Effector memory CD8-positive, alpha-beta T cell (primary cell): ENCODE measurements around the gene LYG2.
"Not testable (repeated sequence)": the region's sequence is repeated elsewhere in the genome, so short reads cannot be mapped to it uniquely, and the experiment has no call there.

Source experiments
- ATAC-seq: fragments of 150-1000 bp; cut with Tn5 transposase; replicated peaks from 2 replicates; pipeline ENCODE4 v1.10.0; 2021; ENCODE audit warnings: mild to moderate bottlenecking, moderate library complexity
- DNase-seq, 3 experiments: peaks; one replicate each; pipeline ENCODE4 v3.0.0; 2021
- H3K27ac Mint-ChIP-seq, 2 donors: one replicate each; pipeline ENCODE4 v1.8.0; 2022; ENCODE audit warnings: mild to moderate bottlenecking in 2 of 2, mixed read lengths in 2 of 2, moderate library complexity in 2 of 2
- H3K27me3 Mint-ChIP-seq, 2 donors: one replicate each; pipeline ENCODE4 v1.8.0; 2022; ENCODE audit warnings: mixed read lengths in 2 of 2
- H3K36me3 Mint-ChIP-seq: one replicate; pipeline ENCODE4 v1.8.0; 2022; ENCODE audit warnings: mild to moderate bottlenecking, moderate library complexity, mixed read lengths; ENCODE audit not compliant: insufficient read depth
- H3K4me1 Mint-ChIP-seq, 2 donors: one replicate each; pipeline ENCODE4 v1.8.0; 2022; ENCODE audit warnings: low read depth in 2 of 2, mixed read lengths in 2 of 2
- H3K4me3 Mint-ChIP-seq, 2 donors: one replicate each; pipeline ENCODE4 v1.8.0; 2022; ENCODE audit warnings: mild to moderate bottlenecking in 2 of 2, mixed read lengths in 2 of 2, moderate library complexity in 2 of 2
- H3K9me3 Mint-ChIP-seq, 2 donors: one replicate each; pipeline ENCODE4 v1.8.0; 2022; ENCODE audit warnings: mixed read lengths in 2 of 2
- total RNA-seq, 9 experiments: gene quantifications; one replicate each; lab custom pipeline; 2026; lab: John Stamatoyannopoulos, UW

Gene LYG2, protein sequence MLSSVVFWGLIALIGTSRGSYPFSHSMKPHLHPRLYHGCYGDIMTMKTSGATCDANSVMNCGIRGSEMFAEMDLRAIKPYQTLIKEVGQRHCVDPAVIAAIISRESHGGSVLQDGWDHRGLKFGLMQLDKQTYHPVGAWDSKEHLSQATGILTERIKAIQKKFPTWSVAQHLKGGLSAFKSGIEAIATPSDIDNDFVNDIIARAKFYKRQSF
- 0 to 0.07 (median 0) reads per million in 9 experiments for total RNA-seq

DNA sequence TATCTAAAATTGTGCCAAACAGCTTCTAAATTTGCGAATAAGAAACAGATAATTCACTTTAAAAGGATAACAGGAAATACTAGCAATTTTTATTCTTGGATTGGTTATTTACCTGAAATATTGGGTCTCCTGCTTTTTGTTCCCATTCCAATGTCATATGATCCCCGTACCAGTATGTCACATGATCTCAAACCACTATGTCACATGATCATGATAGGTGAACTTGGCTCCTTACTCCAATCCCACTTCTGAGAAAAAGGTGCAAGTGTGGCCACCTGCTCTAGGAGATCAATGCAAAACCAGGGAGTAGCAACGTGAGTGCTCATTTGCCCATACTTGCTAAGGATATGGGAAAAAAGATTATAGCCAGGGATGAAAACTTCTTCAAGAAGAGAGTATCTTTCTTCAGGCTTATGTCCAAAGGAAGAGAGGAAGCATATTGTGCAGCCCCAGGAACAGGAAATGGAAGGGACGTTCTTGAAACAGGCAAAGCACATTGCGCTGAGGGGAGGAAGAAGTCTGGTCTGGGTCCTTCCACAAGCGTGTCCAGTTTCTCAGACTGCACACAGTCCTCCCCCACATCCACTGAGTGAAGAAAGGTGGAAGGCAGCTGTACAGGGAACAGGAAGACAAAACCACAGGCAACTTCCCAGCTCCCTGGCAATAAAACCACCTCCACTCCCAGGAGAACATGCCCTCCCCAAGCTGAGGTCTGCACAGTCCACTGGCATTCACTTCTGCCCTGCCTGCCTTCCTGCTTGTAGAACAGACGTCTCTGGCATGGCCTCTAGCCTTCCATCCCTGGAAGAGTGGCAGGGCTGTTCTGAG is at the start of gene LYG2:
TSS of gene LYG2 (minus strand) at position 176 of the 828 bp plus-strand sequence. CDS start 1,406 bp downstream, outside the sequence.
- no peaks in the 10 kb centered on the region for H3K9me3 Mint-ChIP-seq
- no peak within 1 kb of the TSS for H3K27ac Mint-ChIP-seq
- DNase-seq (no peak), ATAC-seq (no peak)
- no peak within 1 kb of the TSS for H3K4me3 Mint-ChIP-seq
- H3K4me1 Mint-ChIP-seq: no peaks in the 10 kb centered on the region
- H3K36me3 Mint-ChIP-seq: no peaks in the 10 kb centered on the region
- H3K27me3 Mint-ChIP-seq: no peaks in the 10 kb centered on the region

DNA sequence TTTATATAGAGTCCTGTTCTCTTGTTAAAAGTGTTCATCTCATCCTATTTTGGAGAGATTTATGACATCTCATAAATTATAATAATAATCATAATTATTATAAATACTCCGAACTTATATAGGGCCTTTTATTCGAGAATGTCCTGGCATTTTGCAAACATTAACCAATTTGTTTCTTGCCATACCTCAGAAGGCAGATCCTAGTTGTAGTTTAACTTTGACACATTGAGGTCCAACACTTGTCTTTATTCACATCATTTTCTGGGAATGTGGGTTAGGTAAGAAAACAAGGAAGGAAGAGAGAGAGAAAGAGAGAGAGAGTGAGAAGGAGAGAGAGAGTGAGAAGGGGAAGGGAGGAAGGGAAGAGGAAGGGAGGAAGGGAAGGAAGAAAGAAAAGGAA is 45.6 kb upstream of the LYG2 start, which contains the start of gene LYG1:
TSS of gene LYG1 (minus strand) at position 101 of the 400 bp plus-strand sequence. CDS start 5,527 bp downstream, outside the sequence.
- not testable (repeated sequence) for H3K4me3 Mint-ChIP-seq, H3K27me3 Mint-ChIP-seq, H3K36me3 Mint-ChIP-seq, H3K4me1 Mint-ChIP-seq, H3K9me3 Mint-ChIP-seq, DNase-seq, ATAC-seq
- H3K27ac Mint-ChIP-seq: peak within 1 kb of the TSS in 1 of 2 donors; percentile 68

DNA sequence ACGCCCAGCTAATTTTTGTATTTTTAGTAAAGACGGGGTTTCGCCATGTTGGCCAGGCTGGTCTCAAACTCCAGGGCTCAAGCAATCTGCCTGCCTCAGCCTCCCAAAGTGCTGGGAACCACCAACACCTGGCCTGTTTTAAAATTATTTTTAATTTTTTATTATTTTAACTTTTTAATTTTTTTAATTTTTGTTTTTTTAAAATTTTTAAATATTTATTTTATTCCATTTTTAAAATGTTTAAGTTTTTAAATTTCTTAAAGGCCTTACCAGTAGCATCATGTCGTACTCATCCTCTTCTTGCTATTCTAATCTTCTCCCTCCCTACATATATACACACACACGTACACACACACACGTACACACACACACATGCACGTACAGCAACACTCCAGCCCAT is 44.1 kb upstream of the LYG2 start:
- peaks cover 7% of the 10 kb centered on the region for H3K36me3 Mint-ChIP-seq

DNA sequence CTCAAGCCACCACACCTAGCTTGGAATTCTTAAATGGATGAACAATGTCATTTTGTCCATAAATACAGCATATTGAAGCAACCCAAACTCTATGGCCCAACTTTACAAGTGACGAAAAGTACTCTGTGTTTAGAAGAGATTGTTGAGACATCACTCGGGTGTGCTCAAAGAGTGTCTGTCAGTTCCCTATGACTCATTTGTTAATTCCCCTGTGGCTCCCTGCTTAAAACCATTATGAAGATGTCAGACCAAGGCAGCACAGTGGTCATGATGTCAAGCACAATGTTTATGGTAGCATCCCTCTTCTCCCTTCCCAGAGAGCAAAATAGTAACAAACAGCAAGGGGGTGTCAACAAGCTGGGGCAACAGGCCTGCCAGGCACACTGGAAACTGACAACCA is 42.5 kb upstream of the LYG2 start:
- Mint-ChIP-seq H3K36me3 (peaks cover 7% of the 10 kb centered on the region), H3K4me1 (no peaks in the 10 kb centered on the region), H3K27me3 (no peaks in the 10 kb centered on the region), H3K9me3 (no peaks in the 10 kb centered on the region), H3K4me3 (no peak overlapping the region), H3K27ac (no peak overlapping the region)
- ATAC-seq (no peak), DNase-seq (no peak)

More for the DNA sequence above, 44.1 kb upstream of the LYG2 start:
- DNase-seq (no peak), ATAC-seq (no peak)
- Mint-ChIP-seq H3K27ac (no peak overlapping the region), H3K9me3 (no peaks in the 10 kb centered on the region), H3K27me3 (no peaks in the 10 kb centered on the region), H3K4me3 (no peak overlapping the region), H3K4me1 (no peaks in the 10 kb centered on the region)

DNA sequence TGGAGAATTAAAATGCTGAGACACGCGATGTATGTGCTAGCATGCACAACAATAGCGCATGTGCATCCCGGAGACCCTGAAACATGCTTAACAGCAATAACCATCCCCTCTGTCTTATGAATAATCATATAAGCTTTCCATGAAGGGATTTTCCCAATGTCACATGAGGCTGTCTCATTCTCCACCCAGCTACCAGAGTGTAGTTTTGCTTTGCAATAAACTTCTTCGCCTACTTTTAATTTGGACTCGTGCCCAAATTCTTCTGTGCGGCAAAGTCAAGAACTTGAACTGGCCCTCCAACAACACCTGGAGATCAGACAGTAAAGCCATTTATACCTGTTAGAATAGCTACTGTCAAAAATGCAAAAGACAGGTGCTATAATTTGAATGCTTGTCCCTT is 30.1 kb upstream of the LYG2 start:
- no peaks in the 10 kb centered on the region for H3K27me3 Mint-ChIP-seq
- ATAC-seq: no peak
- no peak for DNase-seq
- peaks cover 5% of the 10 kb centered on the region for H3K36me3 Mint-ChIP-seq
- no peaks in the 10 kb centered on the region for H3K9me3 Mint-ChIP-seq
- no peak overlapping the region for H3K27ac Mint-ChIP-seq
- H3K4me3 Mint-ChIP-seq: no peak overlapping the region
- no peaks in the 10 kb centered on the region for H3K4me1 Mint-ChIP-seq

DNA sequence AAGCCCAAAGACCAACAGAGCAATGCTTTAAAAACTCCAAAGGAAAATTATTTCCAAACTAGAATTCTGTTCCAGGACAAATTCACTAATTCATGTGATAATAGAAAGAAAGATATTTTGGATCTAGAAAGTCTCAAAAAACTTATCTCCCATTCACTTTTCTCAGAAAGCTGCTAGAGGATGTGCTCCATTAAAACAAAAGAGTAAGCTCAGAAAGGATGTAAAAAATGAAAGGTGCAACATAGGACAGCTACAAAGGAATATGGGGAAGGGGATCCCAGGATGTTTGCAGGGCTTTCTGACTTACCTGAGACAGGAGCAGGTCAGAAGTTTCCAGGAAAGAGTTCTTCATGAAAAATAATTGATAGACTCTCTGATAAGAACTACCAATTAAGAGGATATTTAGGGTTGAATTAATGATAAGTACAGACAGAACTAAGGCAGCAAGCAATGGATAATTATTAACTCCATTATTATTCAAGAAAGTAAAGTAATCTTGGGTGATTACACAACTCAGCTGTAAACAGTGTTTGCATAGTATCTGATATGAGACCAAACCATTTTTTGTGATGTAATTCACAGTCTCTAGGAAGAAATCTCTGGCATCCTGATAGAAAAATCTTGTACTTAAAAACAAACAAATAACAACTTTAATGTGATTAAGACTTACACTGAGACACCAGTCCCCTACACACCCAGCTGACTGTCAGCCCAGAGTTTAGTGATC is 24.7 kb upstream of the LYG2 start:
- H3K36me3 Mint-ChIP-seq: peaks cover 5% of the 10 kb centered on the region

DNA sequence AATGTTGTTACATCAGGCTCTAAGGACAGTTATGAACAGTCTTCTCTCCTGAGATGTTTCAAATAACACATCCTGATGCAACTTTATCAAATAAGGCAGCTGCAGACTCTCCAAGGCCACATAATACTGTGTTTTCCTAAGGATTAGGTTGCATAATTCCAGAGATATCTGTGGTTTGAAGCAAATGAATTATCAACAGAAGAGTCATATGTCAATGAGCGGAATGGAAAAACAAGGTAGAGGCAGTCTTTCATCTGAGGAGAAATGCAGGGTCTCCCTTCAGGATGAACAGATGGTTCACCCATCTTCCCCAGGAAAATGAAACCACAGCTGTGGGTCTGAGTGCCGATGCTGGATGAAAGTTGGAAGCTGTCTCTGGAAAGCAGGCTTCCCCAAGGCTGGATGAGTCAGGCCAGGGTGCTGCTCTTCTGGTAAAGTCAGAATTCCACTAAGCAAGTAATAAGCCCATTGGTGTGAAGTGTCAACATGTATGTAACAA is 23.4 kb upstream of the LYG2 start:
- Mint-ChIP-seq H3K4me1 (no peaks in the 10 kb centered on the region), H3K27me3 (no peaks in the 10 kb centered on the region)
- no peak for DNase-seq

More for the DNA sequence above, 24.7 kb upstream of the LYG2 start:
- no peak overlapping the region for H3K27ac Mint-ChIP-seq
- DNase-seq (no peak), ATAC-seq (no peak)
- no peaks in the 10 kb centered on the region for H3K4me1 Mint-ChIP-seq
- H3K27me3 Mint-ChIP-seq: no peaks in the 10 kb centered on the region
- no peak overlapping the region for H3K4me3 Mint-ChIP-seq
- H3K9me3 Mint-ChIP-seq: peaks cover 0 to 8% of the 10 kb centered on the region in 2 donors

DNA sequence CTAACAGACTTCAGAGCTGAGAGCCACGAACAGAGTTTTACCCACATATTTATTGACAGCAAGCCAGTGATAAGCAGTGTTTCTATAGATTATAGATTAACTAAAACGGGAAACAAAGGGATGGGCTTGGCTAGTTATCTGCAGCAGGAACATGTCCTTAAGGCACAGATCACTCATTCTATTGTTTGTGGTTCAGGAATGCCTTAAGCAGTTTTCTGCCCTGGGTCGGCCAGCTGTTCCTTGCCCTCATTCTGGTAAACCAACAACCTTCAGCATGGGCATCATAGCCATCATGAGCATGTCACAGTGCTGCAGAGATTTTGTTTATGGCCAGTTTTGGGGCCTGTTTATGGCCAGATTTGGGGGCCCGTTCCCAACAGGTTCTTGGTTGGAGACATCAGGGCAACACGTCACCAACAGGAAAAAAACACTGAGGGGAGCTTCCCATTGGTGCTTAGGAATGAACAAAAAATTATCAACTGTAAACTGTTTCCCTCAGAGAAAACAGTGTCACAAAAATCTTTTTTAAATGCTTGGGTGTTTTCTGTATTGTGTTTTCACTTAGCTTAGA is 22.8 kb upstream of the LYG2 start:
- not testable (repeated sequence) for H3K9me3 Mint-ChIP-seq, H3K4me1 Mint-ChIP-seq, H3K27me3 Mint-ChIP-seq, ATAC-seq, H3K4me3 Mint-ChIP-seq, DNase-seq, H3K36me3 Mint-ChIP-seq, H3K27ac Mint-ChIP-seq

More for the DNA sequence above, 23.4 kb upstream of the LYG2 start:
- ATAC-seq: no peak
- Mint-ChIP-seq H3K36me3 (peaks cover 5% of the 10 kb centered on the region), H3K9me3 (peaks cover 0 to 8% of the 10 kb centered on the region in 2 donors), H3K27ac (no peak overlapping the region), H3K4me3 (no peak overlapping the region)

DNA sequence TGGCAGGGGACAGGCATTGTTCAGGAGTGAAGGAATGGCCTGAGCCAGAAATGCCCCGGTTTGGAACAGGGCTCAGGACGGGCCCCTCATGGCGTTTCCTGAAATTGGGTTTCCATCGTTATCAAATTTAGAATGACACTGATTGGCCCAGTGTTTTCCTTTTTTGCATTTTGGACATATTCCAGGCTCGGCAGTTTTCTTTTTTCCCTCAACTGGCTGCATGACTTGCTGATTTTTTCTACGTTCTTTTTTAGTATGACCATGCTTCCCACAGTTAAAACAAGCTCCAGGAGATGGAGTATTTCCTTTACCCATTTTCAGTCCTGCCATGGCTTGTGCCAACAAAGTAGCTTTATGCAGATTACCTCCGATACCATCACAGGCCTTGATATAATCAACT is 20.4 kb upstream of the LYG2 start:
- Mint-ChIP-seq H3K4me3 (no peak overlapping the region), H3K4me1 (no peaks in the 10 kb centered on the region), H3K27me3 (no peaks in the 10 kb centered on the region), H3K9me3 (peaks cover 0 to 8% of the 10 kb centered on the region in 2 donors), H3K27ac (no peak overlapping the region), H3K36me3 (no peaks in the 10 kb centered on the region)
- ATAC-seq (no peak), DNase-seq (no peak)

DNA sequence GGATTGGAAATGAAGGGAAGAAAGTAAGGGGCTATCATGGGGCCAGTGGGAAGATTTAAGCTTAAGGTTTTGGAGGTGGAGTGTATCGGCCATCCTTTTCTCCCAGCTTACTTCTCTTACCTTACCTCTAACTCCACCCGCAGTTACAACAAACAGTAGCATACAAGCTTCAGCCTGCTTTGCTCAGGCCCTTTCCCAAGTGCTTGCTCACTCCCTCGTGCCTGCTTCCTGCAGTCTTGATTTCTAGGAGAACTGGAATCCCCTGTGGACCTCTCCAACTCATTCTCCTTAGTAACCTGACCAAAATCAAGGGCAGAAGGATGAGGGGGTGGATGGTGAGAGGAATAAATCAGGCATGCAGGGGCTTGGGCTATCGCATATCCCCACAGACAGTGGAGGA is 5.8 kb upstream of the LYG2 start:
- no peak for ATAC-seq
- no peak for DNase-seq
- Mint-ChIP-seq H3K27ac (no peak overlapping the region), H3K9me3 (no peaks in the 10 kb centered on the region), H3K4me3 (no peak overlapping the region), H3K4me1 (no peaks in the 10 kb centered on the region), H3K27me3 (no peaks in the 10 kb centered on the region), H3K36me3 (no peaks in the 10 kb centered on the region)

DNA sequence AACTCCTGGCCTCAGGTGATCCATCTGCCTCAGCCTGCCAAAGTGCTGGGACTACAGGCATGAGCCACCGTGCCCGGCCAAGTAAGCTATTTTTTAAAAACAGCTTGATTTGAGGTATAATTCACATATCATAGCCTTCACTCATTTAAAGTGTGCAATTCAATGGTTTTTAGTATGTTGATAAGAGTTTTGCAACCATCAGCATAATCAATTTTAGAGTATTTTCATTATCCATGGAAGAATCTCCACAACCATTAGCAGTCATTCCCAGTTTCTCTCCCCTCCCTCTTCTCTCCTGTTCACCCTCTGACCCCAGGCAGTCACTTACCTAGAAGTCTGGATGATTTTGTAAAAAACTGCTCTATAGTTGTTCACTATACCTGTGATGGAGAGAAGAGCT is 4.7 kb upstream of the LYG2 start:
- Mint-ChIP-seq H3K9me3 (no peaks in the 10 kb centered on the region), H3K4me1 (no peaks in the 10 kb centered on the region), H3K4me3 (no peak overlapping the region), H3K36me3 (no peaks in the 10 kb centered on the region), H3K27me3 (no peaks in the 10 kb centered on the region), H3K27ac (no peak overlapping the region)
- ATAC-seq (no peak), DNase-seq (no peak)

DNA sequence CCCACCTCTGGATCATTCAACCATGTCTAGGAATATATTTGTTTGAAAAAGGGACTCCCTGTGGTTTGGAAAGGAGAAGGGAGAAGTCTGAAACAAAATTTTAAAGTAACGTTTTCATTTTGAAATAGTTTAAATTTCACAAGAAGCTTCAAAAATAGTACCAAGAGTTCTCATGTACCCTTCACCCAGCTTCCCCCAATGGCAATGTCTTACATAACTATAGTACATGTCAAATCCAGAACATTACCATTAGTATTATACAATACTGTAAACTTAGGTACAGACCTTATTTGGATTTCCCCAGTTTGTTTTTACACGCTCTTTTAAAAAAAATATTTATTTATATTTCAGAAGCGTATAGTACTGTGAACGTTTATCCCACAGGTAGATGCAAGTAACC is 4.0 kb upstream of the LYG2 start:
- H3K27me3 Mint-ChIP-seq: no peaks in the 10 kb centered on the region
- DNase-seq (no peak), ATAC-seq (no peak)
- no peak overlapping the region for H3K27ac Mint-ChIP-seq
- no peaks in the 10 kb centered on the region for H3K4me1 Mint-ChIP-seq
- no peaks in the 10 kb centered on the region for H3K9me3 Mint-ChIP-seq
- no peaks in the 10 kb centered on the region for H3K36me3 Mint-ChIP-seq
- H3K4me3 Mint-ChIP-seq: no peak overlapping the region

DNA sequence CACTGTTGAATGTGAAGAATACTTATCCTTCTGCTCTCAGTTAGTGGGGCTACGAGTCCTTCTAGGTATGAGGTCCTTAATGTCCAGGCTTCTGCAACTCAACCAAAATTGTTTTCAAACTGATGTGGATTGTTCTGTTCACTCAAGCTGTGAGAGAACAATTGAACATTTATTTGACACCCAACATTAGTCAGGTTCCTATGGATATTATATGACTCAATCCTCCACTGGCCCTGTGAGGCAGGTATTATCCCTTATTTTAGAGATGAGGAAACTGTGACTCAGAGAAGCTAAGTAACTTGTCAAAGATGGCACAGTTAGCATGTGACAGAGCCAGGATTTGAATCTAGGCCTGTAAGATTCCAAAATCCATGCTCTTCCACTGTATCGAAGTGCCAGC is 1.2 kb upstream of the LYG2 start:
- DNase-seq (no peak), ATAC-seq (no peak)
- H3K27me3 Mint-ChIP-seq: no peaks in the 10 kb centered on the region
- no peaks in the 10 kb centered on the region for H3K36me3 Mint-ChIP-seq
- H3K27ac Mint-ChIP-seq: no peak overlapping the region
- no peak overlapping the region for H3K4me3 Mint-ChIP-seq
- H3K4me1 Mint-ChIP-seq: no peaks in the 10 kb centered on the region
- no peaks in the 10 kb centered on the region for H3K9me3 Mint-ChIP-seq
